Transverse colon (tissue), 4 donors: ENCODE data around the gene CLCN1.

Experiments
- EP300 ChIP-seq: sonication (generic); formaldehyde crosslinking; IDR thresholded peaks from one replicate; pipeline ENCODE4 v1.6.1; 2017; ENCODE audit warnings: antibody characterized with exemption, low read depth
- POLR2AphosphoS5 ChIP-seq, 3 donors: sonication (generic); formaldehyde crosslinking; IDR thresholded peaks; one replicate each; pipeline ENCODE4 v1.6.1; 2016; ENCODE audit warnings: antibody characterized with exemption in 3 of 3
- TF ChIP-seq, protein P1 (sequence below), 5 experiments: fragments of 200-600 bp in 3 of 5; fragments of 450-650 bp in 2 of 5; sonication (generic) in 3 of 5; IDR thresholded peaks; 1 replicate in 2 of 5; 2 replicates in 3 of 5; pipeline ENCODE4 v1.5.1; 2016 to 2017; ENCODE audit warnings: antibody characterized with exemption in 5 of 5, inconsistent platforms in 3 of 5, mild to moderate bottlenecking in 2 of 5, moderate library complexity in 1 of 5

DNA sequence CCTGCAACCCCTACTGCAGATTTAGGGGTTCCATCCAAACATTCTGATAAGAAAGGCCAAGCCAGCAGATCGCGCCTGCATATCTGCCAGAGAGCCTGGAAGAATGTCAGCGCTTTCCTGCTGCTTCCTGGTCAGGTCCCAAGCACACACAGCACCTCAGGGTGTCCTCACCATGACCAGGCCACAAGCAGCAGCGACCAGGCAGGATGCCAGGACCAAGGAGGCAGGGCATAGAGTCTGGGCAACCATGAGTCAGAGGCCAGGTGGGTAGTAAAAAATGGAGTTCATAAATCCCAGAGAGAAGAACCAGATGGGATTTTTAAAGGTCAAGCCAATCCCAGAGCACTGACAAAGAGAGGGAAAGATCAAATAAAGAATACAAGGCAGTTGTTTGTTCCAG lies 52.1 kb downstream of the CLCN1 start:
- TF ChIP-seq, protein P1, sequence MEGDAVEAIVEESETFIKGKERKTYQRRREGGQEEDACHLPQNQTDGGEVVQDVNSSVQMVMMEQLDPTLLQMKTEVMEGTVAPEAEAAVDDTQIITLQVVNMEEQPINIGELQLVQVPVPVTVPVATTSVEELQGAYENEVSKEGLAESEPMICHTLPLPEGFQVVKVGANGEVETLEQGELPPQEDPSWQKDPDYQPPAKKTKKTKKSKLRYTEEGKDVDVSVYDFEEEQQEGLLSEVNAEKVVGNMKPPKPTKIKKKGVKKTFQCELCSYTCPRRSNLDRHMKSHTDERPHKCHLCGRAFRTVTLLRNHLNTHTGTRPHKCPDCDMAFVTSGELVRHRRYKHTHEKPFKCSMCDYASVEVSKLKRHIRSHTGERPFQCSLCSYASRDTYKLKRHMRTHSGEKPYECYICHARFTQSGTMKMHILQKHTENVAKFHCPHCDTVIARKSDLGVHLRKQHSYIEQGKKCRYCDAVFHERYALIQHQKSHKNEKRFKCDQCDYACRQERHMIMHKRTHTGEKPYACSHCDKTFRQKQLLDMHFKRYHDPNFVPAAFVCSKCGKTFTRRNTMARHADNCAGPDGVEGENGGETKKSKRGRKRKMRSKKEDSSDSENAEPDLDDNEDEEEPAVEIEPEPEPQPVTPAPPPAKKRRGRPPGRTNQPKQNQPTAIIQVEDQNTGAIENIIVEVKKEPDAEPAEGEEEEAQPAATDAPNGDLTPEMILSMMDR (IDR thresholded peaks at IDR 0.05): no peak
- TF ChIP-seq EP300 (no peak), POLR2AphosphoS5 (IDR thresholded peaks at IDR 0.05) (peak in 2 of 3 donors; percentile 21 to 71)
